GM23338 (cell line): ENCODE results near the gene PEX11A.
A peak's percentile ranks its signal among the peaks of the same experiment; 100 is the strongest.

Source experiments
- CREB1 ChIP-seq: fragments of 250-450 bp; sonication (Bioruptor Pico); IDR thresholded peaks from 2 replicates; pipeline ENCODE4 v1.5.0; 2020; ENCODE audit warnings: low read depth, mild to moderate bottlenecking, moderate library complexity
- CTCF ChIP-seq, 2 experiments: fragments of 200-600 bp in 1 of 2; sonication (generic) in 1 of 2; conservative IDR thresholded peaks; 2 replicates each; pipeline versions ENCODE4 v1.5.1 to v1.6.1; 2016 to 2017; ENCODE audit warnings: antibody characterized with exemption in 2 of 2, low read depth in 2 of 2, mild to moderate bottlenecking in 2 of 2, moderate library complexity in 1 of 2
- ETS1 ChIP-seq: IDR thresholded peaks from 2 replicates; pipeline ENCODE4 v1.6.1; 2016; ENCODE audit warnings: antibody characterized with exemption
- EZH2 ChIP-seq: fragments of 200-600 bp; sonication (generic); IDR thresholded peaks from one replicate; pipeline ENCODE4 v1.8.0; 2017; ENCODE audit warnings: antibody characterized with exemption, mild to moderate bottlenecking, low read depth; ENCODE audit not compliant: unreplicated experiment
- EZH2phosphoT487 ChIP-seq: fragments of 200-600 bp; sonication (generic); IDR thresholded peaks from one replicate; pipeline ENCODE4 v1.8.1; 2018; ENCODE audit warnings: antibody characterized with exemption; ENCODE audit not compliant: unreplicated experiment
- JUNB ChIP-seq: IDR thresholded peaks from one replicate; pipeline ENCODE4 v1.6.1; 2016; ENCODE audit warnings: antibody characterized with exemption; ENCODE audit not compliant: unreplicated experiment
- NANOG ChIP-seq: IDR thresholded peaks from 2 replicates; pipeline ENCODE4 v1.6.1; 2016; ENCODE audit warnings: antibody characterized with exemption, borderline replicate concordance
- POLR2AphosphoS5 ChIP-seq: IDR thresholded peaks from 2 replicates; pipeline ENCODE4 v1.6.1; 2016; ENCODE audit warnings: antibody characterized with exemption, low read depth
- REST ChIP-seq: IDR thresholded peaks from one replicate; pipeline ENCODE4 v1.6.1; 2018; ENCODE audit warnings: antibody characterized with exemption; ENCODE audit not compliant: unreplicated experiment
- STAT1 ChIP-seq: IDR thresholded peaks from one replicate; pipeline ENCODE4 v1.6.1; 2016; ENCODE audit warnings: antibody characterized with exemption; ENCODE audit not compliant: unreplicated experiment
- ZNF331 ChIP-seq: fragments of 250-450 bp; sonication (Bioruptor Pico); IDR thresholded peaks from 2 replicates; pipeline ENCODE4 v1.5.0; 2020; ENCODE audit warnings: low read depth, mild to moderate bottlenecking, moderate library complexity
- ZNF462 ChIP-seq: fragments of 250-450 bp; sonication (Bioruptor Pico); IDR thresholded peaks from 2 replicates; pipeline ENCODE4 v1.5.0; 2020; ENCODE audit warnings: mild to moderate bottlenecking, moderate library complexity

- TF ChIP-seq CTCF (conservative IDR thresholded peaks at IDR 0.05; ENCODE audit: low read depth in 2 of 2) (0 out of 4 replicates have a peak, but pooled peaks of 1 of the 2 experiments have one; percentile 6), EZH2phosphoT487 (no peak), JUNB (no peak), ETS1 (no peak), POLR2AphosphoS5 (no peak), STAT1 (no peak), EZH2 (no peak), ZNF331 (CRISPR knock-in tag) (no peak), CREB1 (CRISPR knock-in tag) (no peak), REST (no peak), ZNF462 (CRISPR knock-in tag) (no peak), NANOG (no peak)
Observed at GRCh38 chr15:89674526-89674925, 16.0 kb downstream of the PEX11A start.
